ENCODE results near the gene KLK12. TPM values are rescaled to one million over a fixed set of nuclear protein-coding genes. Genes with fewer than 3 reads are reported as not detected.
A peak's percentile ranks its signal among the peaks of the same experiment; 100 is the strongest.

KLK12 gene
- total RNA-seq, 1 experiment from 2014 or later: not detected

GRCh38 chr19:51060336-51060735 is 25.5 kb upstream of the KLK12 start:
- Histone ChIP-seq H3K27ac (ENCODE audit: insufficient read length, low read depth, low read length) (no peak overlapping the region), H4K8ac (replicated peaks; ENCODE audit: insufficient read length, low read depth, low read length) (no peak overlapping the region), H2BK12ac (ENCODE audit: insufficient read length, low read depth, low read length) (no peak overlapping the region), H3K56ac (ENCODE audit: insufficient read length, low read depth, low read length) (no peak overlapping the region), H3K79me2 (ENCODE audit: insufficient read depth, low read length) (no peaks in the 10 kb centered on the region), H4K5ac (ENCODE audit: insufficient read length, low read depth, low read length) (no peak overlapping the region), H3K4me2 (ENCODE audit: insufficient read depth, insufficient read length, low read length) (no peak overlapping the region), H3K79me1 (ENCODE audit: insufficient read depth, low read depth, low read length, poor library complexity, severe bottlenecking) (no peaks in the 10 kb centered on the region), H3K18ac (ENCODE audit: insufficient read length, low read depth, low read length) (no peak overlapping the region), H2BK120ac (ENCODE audit: low read depth, low read length, poor library complexity, severe bottlenecking) (no peak overlapping the region), H4K20me1 (ENCODE audit: control insufficient read depth, insufficient read depth, insufficient read length) (no peaks in the 10 kb centered on the region), H2AFZ (ENCODE audit: low read length) (no peak overlapping the region), H3K23ac (ENCODE audit: insufficient read length, low read depth, low read length) (no peak overlapping the region), H3T11ph (ENCODE audit: low read length) (no peak overlapping the region), H3K23me2 (ENCODE audit: insufficient read length, low read depth, low read length, poor library complexity, severe bottlenecking) (peaks cover 4% of the 10 kb centered on the region), H3K14ac (ENCODE audit: insufficient read depth, low read length) (no peak overlapping the region), H3K4ac (ENCODE audit: low read depth, low read length) (no peak overlapping the region), H3K9ac (ENCODE audit: extremely low read depth, insufficient read length, low read length) (no peak overlapping the region), H3K4me1 (ENCODE audit: insufficient read depth, low read length) (no peaks in the 10 kb centered on the region), H4K91ac (ENCODE audit: insufficient read length, low read depth, low read length) (no peak overlapping the region), H2BK20ac (ENCODE audit: low read depth, low read length, poor library complexity, severe bottlenecking) (no peak overlapping the region), H2BK15ac (ENCODE audit: low read depth, low read length) (no peak overlapping the region), H3K27me3 (ENCODE audit: insufficient read depth, low read length) (no peaks in the 10 kb centered on the region), H2BK5ac (ENCODE audit: insufficient read length, low read length) (no peak overlapping the region), H2AK5ac (ENCODE audit: insufficient read length, low read length) (no peak overlapping the region), H3K9me3 (ENCODE audit: control insufficient read depth, low read depth, low read length) (no peaks in the 10 kb centered on the region)
- Mint-ChIP-seq H3K4me3 (no peak overlapping the region), H3K27me3 (ENCODE audit: low read depth) (peaks cover 1% of the 10 kb centered on the region), H3K36me3 (ENCODE audit: insufficient read depth in 1 of 3, low read depth in 3 of 3) (no peaks in the 10 kb centered on the region), H3K4me1 (peaks cover 3 to 4% of the 10 kb centered on the region in 2 experiments; a peak in 2 of 4 replicates), H3K27ac (no peak overlapping the region), H3K9me3 (no peaks in the 10 kb centered on the region; a peak in 2 of 5 replicates)
- TF ChIP-seq, protein P1, sequence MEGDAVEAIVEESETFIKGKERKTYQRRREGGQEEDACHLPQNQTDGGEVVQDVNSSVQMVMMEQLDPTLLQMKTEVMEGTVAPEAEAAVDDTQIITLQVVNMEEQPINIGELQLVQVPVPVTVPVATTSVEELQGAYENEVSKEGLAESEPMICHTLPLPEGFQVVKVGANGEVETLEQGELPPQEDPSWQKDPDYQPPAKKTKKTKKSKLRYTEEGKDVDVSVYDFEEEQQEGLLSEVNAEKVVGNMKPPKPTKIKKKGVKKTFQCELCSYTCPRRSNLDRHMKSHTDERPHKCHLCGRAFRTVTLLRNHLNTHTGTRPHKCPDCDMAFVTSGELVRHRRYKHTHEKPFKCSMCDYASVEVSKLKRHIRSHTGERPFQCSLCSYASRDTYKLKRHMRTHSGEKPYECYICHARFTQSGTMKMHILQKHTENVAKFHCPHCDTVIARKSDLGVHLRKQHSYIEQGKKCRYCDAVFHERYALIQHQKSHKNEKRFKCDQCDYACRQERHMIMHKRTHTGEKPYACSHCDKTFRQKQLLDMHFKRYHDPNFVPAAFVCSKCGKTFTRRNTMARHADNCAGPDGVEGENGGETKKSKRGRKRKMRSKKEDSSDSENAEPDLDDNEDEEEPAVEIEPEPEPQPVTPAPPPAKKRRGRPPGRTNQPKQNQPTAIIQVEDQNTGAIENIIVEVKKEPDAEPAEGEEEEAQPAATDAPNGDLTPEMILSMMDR (conservative IDR thresholded peaks at IDR 0.05): no peak
- 100% methylated on average over 1 of the region's 4 CpGs for WGBS (ENCODE audit: extremely low coverage, insufficient read length, low lambda C conversion rate)
- peak; percentile 9 for DNase-seq
